Choroid plexus epithelial cell (primary cell): ENCODE measurements around the gene SYS1.

ENCODE experiments used
- DNase-seq: peaks from one replicate; pipeline ENCODE4 v3.0.0-alpha.2; 2010; ENCODE audit warnings: low read depth
- H3K4me3 ChIP-seq: 2 replicates; pipeline ENCODE4 v1.5.1; 2011; ENCODE audit warnings: low read depth, mild to moderate bottlenecking, control low read depth, low read length, moderate library complexity
- CTCF ChIP-seq: conservative IDR thresholded peaks from 2 replicates; pipeline ENCODE4 v1.5.1; 2011; ENCODE audit warnings: low read depth, mild to moderate bottlenecking, control low read depth, inconsistent platforms, low read length, moderate library complexity

Gene SYS1

GRCh38 chr20:45362804-45363610 lies at the start of gene SYS1:
SYS1 (plus strand) TSS chr20:45363156; CDS start chr20:45363532, 376 bp downstream.
- peak; percentile 93 for TF ChIP-seq CTCF
- peak within 1 kb of the TSS; percentile 88 for H3K4me3 ChIP-seq
- peak; percentile 99 for DNase-seq

GRCh38 chr20:45313943-45314342 lies 49.0 kb upstream of the SYS1 start:
- no peak for DNase-seq
- TF ChIP-seq CTCF: no peak
- no peak overlapping the region for H3K4me3 ChIP-seq

GRCh38 chr20:45315672-45316071 lies 47.3 kb upstream of the SYS1 start:
- H3K4me3 ChIP-seq: no peak overlapping the region
- DNase-seq: no peak
- TF ChIP-seq CTCF: no peak

GRCh38 chr20:45316150-45317080 lies 46.5 kb upstream of the SYS1 start:
- DNase-seq: no peak
- TF ChIP-seq CTCF: no peak
- H3K4me3 ChIP-seq: no peak overlapping the region

- DNase-seq: no peak
- H3K4me3 ChIP-seq: no peak overlapping the region
- no peak for TF ChIP-seq CTCF
These were observed 45.1 kb upstream of the SYS1 start for GRCh38 chr20:45317826-45318225.

- no peak for TF ChIP-seq CTCF
- no peak for DNase-seq
- no peak overlapping the region for H3K4me3 ChIP-seq
These were observed 44.5 kb upstream of the SYS1 start for GRCh38 chr20:45318386-45318939.
